NCI-H2196 treated with DMSO at 0.1 percent for 48 hours (cell line): Measurements from ENCODE around the gene PLBD2.

ENCODE experiments used
- DNase-seq: peaks from one replicate; lab custom pipeline; 2025; ENCODE audit not compliant: unreplicated experiment; lab: John Stamatoyannopoulos, UW

PLBD2 gene

DNA sequence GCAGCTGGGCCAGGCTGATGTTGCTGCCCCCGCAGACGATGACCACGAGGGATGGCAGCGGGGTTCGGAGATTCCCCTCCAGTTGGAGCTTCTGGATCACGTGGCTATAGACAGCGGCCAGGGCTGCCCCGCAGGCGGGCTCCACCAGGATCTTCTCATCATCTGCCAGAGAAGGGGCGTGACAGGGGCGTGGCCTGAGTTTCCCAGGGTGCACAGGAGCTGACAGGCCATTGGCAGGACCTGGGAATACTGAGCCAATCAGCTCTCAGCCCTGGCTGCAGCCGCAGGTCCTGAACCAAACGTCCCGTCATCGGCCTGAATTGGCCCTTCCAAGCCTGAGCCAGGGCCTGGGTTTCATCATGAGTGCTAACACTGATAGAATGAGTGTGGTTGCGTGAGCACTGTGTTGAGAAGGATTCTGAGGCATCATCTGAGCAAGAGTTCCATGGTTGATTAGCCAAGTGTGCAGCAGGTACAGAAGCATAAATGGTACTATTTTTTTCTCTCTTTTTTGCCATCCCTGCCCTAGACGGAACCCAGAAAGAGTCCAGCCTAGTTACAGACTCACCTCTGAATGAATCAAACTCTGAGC is 34.7 kb downstream of the PLBD2 start:
- no peak for DNase-seq

DNA sequence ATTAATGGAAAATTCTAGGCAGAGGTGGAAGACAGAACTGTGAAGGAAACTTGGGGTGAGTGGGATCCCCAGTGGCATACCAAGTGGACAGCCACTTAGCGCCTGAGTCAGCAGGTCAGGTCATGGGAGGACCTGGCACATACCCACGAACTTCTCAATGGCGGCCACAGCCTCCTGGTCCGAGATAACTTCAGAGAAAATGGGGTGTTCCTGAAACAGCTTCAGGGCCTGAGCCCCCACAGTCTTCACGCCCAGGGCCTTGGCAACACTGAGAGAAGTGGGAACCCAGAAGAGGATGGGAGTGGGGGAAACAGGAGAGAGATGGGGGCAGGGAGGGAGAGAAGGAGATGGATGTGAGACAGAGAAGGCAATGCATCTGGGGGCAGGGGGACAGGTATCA is 35.4 kb downstream of the PLBD2 start:
- DNase-seq: no peak

DNA sequence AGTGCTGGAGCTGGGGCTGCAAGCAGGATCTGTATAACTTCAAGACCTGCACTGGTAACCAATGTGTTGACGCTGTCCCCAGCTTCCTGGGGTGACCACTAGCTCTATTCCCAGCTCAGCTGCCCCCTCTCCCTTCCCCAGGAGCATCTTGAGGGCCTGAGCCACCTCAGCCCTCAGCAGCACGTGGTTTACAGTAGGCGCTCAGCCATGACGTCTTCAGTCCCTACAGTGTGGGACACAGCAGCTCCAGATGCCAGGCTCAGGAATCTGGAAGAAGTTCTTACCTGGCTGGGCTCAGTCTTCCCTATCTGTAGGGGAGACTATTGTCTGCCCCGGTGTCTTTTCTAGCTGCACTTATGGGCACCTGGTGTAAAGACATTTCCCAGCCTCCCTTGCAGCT is 36.7 kb downstream of the PLBD2 start:
- DNase-seq: no peak

DNA sequence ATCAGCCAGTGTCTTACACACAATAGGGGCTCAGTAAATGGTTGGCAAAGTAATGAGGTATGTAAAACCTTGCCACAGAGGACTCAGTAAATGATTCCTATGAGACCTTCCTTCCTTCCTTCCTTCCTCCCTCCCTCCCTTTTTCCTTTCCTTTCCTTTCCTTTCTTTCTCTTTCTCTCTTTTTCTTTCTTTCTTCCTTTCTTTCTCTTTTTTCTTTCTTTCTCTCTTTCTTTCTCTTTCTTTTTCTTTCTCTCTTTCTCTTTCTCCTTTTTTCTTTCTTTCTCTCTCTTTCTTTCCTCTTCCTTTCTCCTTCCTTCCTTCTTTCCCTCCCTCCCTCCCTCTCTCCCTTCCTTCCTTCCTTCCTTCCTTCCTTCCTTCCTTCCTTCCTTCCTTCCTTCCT is 37.8 kb downstream of the PLBD2 start:
- no peak for DNase-seq

DNA sequence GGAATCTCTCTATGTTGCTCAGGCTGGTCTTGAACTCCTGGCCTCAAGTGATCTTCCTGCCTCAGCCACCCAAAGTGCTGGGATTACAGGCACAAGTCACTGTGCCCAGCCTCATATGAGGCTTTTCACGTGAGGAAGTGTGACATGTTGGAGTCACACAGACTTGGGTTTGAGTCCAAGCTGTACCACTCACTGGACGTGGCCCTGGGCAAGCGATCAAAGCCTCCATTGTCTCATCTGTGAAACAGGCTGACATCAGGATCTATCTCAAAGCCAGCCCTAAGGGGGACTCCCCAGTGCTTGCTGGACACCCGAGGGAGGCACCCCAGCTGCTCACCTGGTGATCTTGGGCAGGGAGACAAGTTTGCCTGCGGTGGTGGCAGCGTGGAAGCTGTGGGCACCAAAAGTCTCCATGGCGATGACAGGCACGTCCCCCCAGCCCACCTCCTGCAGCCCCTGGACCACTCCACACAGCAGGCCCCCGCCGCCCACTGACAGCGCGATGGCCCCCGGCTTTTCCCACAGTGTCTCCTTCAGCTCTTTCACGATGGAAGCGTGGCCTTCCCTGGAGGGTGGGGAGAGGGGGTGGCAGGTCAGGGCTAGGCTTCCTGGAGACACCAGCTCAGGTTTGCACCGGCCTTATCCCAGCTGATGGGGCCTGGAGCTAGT is 38.6 kb downstream of the PLBD2 start:
- DNase-seq: no peak

DNA sequence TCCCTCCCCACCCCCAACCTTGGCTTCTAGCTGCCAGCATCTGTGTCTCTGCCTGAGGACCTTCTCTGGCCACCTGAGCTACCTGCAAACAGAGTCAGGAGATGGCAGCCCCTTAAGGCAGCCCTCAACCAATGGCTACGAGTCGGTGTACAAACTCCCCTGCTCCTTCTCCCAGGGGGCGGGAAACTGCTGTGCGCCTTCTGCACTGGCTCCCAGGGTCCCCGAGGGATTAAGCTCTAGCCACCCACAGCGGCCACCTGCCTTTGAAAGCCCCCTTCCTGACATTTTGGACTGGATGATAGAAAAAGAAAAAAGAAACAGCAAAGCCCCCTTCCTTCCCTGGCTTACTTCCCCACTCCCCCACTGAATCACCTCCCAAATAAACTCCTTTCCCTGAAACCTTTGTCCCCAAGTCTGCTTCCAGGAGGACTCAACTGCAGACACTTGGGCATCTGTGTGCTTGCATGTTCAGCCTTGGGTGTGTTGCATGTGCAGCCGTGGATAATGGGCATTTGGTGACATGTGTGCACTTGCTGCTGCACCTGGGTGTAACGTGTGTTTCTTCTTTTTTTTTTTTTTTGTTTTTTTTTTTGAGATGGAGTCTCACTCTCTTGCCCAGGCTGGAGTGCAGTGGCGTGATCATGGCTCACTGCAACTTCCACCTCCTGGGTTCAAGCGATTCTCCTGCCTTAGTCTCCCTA is 39.3 kb downstream of the PLBD2 start:
- DNase-seq: no peak

DNA sequence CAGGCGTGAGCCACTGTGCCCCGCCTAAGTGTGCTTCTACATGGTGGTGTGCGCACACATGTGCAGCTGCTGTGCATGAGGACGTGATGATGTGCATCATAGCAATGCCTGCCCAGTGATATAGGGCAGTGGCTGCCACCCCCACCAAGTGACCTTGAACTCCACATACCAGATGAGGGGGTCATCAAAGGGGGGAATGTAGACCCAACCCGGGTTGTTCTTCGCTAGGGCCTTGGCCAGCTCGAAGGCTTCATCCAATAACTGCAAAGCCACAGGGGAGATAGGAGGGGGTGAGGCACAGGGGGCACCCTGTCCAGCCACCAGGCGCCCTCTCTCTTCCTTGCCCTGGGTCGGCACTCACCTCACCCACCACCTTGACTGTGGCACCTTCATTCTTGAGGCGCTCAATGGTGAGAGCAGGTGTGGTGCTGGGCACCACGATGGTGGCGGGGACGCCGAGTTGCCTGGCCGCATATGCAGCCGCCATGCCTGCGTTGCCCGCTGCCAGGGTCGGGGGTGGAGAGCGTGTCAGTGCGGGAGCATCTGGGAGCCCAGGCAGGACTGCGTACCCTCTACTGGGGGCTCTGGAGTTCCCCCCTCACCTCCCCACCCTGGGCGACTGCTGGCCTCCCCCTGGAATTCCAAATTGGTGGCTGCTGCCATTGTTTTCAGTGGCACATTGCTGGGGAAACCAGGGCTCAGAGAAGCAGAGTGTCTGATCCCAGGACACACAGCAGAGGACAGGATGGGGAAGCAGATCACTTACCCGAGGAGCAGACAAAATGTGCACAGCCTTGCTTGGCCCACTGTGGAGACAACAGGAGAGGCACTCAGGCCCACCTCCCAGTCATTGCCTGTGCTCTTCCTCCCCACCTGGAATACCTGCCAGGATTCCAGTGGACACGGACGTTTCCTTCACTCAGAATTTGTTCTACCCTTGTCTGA is 40.2 kb downstream of the PLBD2 start:
- DNase-seq: no peak

DNA sequence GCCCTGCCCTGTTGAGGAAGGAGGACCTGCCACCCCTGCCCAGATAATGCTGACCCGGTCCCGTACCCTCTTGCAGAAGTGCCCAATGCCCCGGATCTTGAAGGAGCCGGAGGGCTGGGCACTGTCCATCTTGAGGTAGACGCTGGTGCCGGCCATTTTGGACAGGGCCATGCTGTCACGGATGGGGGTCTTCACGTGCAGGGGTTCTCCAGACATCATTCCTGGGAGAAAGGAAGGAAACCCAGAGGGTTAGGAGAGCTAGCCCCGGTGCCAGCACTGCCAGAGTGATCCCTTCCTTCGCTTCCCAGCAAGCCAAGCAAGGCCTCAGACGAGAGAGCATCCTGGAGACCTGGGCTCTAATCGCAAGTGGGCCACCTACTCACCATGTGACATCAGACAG is 41.1 kb downstream of the PLBD2 start:
- no peak for DNase-seq

DNA sequence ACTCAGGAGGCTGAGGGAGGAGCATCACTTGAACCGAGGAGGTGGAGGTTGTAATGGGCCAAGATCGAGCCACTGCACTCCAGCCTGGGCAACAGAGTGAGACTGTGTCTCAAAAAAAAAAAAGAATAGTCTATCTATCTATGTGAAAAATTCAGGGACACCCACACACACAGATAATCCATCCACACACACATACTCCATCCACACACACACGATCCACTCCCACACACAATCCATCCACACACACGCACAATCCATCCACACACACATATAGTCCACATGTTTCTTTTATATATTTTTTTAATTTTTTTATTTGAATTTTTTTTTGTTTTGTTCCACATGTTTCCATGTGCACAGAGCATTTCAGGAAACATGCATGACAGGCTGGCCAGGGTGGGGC is 42.0 kb downstream of the PLBD2 start:
- DNase-seq: no peak

DNA sequence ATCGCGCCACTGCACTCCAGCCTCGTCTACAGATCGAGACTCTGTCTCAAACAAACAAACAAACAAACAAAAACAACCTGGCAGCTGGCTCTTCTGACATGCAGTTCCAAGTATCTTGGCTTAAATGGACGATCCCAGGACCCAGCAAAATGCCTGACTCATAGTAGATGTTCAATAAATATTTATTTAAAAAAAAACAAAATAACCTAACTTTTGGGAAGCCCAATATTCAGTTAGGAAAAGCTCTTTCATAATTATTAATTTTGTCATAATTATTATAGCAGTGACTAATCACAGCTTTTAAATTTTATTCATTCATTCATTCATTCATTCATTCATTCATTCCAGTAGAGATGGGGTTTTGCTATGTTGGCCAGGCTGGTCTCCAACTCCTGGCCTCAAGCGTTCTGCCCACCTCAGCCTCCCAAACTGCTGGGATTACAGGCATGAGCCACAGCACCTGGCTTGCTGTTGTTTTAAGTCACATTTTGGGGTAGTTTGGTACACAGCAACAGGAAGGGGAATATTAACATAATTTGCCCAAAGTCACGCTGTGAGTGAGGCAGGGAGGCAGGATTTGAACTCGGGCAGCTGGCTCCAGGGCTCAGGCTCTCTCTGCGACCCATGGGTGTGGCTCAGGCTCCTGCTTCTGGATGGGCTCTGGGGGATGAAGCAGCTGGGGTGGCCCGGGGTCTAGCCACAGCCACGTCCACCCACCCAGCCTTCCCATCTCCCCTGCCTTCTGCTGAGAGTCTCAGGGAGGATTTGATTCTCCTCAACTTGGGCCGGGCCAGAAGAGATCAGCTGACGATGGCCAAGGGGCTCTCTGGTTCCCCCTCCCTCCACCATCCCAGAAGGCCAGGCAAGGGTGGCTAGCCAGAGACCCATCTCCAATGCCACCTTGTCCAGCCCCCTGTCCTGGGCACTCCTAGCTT is 42.9 kb downstream of the PLBD2 start:
- DNase-seq: no peak

DNA sequence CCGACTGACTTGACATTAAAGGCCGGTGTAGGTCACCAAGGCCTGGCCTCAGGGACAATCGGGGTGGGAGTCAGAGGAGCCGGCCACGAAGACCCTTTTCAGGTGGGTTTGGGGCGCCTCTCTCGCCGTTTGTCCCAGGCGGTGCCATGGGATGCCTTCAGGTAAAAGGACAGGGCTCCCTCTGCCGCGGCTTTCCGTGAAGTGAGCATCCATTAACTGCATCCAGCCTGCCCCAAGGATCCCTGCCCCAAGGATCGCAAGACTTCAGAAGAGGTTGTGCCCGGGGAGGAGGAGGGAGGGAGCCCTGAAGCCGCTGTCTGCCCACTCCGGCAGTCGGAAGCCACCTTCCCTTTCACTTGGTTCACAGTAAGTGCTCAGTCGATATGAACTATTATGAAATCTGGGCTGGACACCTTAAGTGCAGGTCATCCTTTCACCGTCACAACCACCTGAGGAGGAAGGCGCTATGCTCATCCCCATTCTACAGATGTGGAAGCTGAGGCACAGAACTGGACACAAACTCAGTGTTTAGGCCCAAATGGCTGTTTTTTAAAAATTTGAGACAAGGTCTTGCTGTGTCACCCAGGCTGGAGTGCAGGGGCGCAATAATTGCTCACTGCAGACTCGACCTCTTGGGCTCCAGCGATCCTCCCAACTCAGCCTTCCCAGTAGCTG is 44.3 kb downstream of the PLBD2 start:
- DNase-seq: no peak

DNA sequence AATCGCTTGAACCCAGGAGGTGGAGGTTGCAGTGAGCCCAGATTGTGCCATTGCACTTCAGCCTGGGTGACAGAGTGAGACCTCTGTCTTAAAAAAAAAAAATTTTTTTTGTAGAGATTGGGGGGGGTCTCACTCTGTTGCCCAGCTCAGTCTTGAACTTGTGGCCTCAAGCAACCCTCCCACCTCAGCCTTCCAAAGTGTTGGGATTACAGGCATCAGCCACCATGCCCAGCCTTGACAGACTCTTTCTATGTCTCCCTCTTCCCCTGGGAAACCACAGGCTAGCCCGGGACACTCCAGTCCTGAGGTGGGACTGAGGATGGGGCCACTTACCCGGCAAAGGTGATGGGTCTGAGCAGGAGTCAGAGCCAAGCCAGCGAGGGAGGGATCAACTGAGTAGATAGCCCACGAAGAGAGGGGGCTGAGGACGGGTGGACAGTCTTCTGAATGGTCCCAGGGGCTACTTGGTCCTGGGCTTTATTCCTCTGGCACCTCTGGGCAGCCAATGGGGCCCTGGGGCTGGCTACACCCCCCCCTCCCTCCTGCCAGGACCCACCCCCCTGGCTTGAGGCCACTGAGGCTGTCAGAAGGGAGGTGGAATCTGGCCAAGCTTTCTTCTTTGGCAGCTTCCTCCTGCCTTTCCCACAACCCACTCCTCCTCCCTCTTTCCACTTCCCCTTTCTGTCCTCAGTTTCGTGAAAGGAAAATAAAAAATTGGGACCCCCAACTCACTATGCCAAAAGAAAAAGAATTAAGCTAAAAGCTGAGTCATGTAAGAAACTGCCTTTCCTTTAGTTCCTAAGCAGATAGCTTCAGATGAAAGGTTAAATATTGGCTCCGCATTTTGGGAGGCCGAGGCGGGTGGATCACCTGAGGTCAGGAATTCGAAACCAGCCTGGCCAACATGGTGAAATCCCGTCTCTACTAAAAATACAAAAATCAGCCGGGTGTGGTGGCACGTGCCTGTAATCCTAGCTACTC is 45.3 kb downstream of the PLBD2 start, which contains the start of gene SDS:
Gene SDS (minus strand): TSS at position 453 of the 981 bp plus-strand sequence. CDS start 4,179 bp downstream, outside the sequence.
- peak; percentile 32 for DNase-seq

DNA sequence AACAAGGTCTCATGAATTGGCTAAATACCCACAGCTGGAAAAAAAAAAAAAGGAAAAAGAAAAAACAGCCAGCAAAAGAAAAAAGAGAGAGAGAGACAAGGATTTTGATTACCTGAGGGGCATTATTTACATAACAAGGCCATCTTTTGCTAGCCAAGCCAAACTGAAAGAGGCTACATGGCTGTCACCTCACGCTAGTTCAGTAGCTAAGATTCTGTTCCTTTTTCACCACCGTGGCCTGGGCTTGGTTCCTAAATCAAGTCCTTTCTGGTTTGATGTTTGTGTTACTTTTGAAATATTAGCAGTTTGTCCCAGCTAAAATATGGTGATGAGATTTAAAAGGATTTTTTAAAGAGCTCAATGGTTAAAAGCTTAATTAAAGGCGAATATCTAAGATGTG is 47.3 kb downstream of the PLBD2 start:
- no peak for DNase-seq

DNA sequence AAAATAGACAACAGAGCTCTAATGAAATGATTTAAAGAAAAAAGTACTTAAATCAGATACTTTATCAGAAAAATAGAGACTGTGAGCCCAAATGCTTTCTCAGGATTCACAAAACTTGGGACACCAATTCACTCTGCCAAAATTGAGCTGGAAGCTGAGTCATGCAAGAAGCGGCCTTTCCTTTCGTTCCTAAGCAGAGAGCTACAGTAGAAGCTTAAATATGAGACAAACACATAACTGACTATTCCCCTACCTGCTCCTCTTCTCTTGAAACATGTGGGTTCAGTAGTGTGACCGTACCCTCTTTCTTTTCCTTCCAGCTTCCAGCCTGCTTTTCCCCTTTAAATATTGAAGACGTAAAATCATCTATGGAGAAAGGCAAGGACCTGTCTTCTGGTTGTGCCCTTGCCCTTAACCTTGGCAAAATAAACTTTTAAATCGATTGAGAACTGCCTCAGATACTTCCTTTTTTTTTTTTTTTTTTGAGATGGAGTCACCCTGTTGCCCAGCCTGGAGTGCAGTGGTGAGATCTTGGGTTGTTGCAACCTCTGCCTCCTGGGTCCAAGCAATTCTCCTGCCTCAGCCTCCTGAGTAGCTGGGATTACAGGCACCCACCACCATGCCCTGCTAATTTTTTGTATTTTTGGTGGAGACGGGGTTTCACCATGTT is 49.7 kb downstream of the PLBD2 start:
- no peak for DNase-seq

DNA sequence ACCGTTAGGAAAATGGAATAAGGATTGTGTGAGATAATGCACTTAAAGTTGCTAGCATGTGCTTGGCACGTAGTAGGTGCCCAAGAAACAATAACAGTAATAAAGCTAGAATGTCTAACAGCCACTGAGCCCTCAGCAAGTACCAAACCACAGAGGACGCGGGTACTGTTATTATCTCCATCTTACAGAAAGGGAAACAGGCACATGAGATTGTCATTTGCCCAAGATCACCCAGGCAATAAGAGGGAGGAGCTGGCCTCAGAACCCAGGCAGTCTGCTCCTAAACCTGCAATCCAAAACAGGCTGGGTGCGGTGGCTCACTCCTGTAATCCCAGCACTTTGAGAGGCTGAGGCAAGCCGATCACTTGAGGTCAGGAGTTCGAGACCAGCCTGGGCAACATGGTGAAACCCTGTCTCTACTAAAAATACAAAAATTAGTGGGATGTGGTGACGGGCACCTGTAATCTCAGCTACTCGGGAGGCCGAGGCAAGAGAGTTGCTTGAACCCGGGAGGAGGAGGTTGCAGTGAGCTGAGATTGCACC is 50.4 kb downstream of the PLBD2 start:
- DNase-seq: no peak

DNA sequence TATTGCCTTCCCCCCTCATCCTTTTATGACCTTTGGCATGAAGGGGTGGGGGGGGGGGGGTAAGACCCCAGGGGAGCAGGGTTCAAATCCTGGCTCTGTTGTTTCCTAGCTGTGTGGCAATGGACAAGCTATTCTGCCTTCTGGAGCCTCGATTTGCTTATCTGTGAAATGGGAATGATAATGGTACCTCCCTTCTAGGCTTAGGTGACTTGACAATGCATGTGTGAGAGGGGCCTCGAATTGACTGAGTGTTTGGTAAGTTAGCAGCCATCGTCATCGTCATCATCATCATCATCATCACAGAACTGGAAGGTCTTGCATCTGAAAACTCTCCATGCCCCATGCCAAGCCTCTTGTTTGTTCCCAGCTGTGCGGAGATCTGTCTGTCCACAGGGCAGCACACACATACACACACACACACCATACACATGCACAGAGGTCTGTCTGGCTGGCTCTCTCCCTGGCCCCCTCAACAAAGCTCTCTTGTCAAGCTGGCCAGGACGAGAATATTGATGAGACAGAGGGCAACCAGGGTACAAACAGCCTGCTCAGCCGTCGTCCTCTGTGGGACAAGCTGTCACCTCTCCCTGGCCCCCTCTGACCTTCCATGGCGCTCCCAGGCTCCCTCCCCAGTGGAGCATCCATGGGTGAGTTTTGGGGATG is 51.2 kb downstream of the PLBD2 start:
- DNase-seq: no peak

DNA sequence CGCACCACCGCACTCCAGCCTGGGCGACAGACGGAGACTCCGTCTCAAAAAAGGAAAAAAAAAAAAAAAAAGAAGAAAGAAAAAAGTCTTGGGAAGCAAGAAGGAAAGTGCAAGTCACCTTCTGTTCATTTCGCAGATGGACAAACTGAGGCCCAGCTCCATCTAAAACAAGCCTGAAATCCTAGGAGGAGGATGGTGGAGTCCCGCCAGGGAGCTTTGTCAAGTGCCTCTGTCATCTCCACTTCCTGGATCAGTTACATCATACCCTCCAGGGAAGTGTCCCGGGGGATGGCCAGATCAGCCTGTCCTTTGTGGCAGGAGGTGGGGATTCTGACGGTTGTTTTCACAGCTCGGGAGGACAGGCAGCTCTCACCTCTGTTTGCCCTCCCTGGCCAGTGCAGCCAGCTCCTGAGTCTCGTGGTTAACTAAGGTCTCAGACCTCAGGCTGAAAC is 55.1 kb downstream of the PLBD2 start:
- DNase-seq: no peak
